K562 (cell line): ENCODE measurements around the gene SHLD1. TPM values are rescaled to one million over a fixed set of nuclear protein-coding genes. Genes with fewer than 3 reads are reported as not detected.

Experiments
- ATF3 ChIP-seq, 2 experiments: fragments of 450-650 bp in 1 of 2; sonication (generic) in 1 of 2; formaldehyde crosslinking in 1 of 2; IDR thresholded peaks in 1 of 2; conservative IDR thresholded peaks in 1 of 2; 2 replicates each; pipeline versions ENCODE4 v1.6.1 to v1.8.1; 2016 to 2023; ENCODE audit warnings: mild to moderate bottlenecking in 2 of 2, moderate library complexity in 2 of 2, inconsistent platforms in 1 of 2, missing genetic modification reagents in 1 of 2
- CTCFL ChIP-seq: IDR thresholded peaks from 2 replicates; pipeline ENCODE4 v1.6.1; 2011; ENCODE audit warnings: borderline replicate concordance, low read depth, mild to moderate bottlenecking, moderate library complexity, low read length; ENCODE audit not compliant: insufficient read depth, poor library complexity, severe bottlenecking
- KAT2B ChIP-seq: IDR thresholded peaks from one replicate; pipeline ENCODE4 v1.6.1; 2012; ENCODE audit warnings: low read depth, mild to moderate bottlenecking, control low read depth, inconsistent platforms, low read length, moderate library complexity
- SMARCA4 ChIP-seq: fragments of 450-650 bp; IDR thresholded peaks from 2 replicates; pipeline ENCODE4 v1.6.1; 2016
- SP2 ChIP-seq: IDR thresholded peaks from 2 replicates; pipeline ENCODE4 v1.6.1; 2011; ENCODE audit warnings: mild to moderate bottlenecking, low read depth, low read length, moderate library complexity; ENCODE audit not compliant: poor library complexity, severe bottlenecking; ENCODE audit errors: extremely low read depth
- SRSF1 ChIP-seq: fragments of 200-400 bp; formaldehyde crosslinking; IDR thresholded peaks from 2 replicates; pipeline ENCODE4 v1.6.1; 2017; ENCODE audit warnings: mild to moderate bottlenecking, low read depth, low read length, moderate library complexity
- TEAD4 ChIP-seq, 2 experiments: sonication (generic) in 1 of 2; formaldehyde crosslinking in 1 of 2; IDR thresholded peaks; 2 replicates each; pipeline versions ENCODE4 v1.6.1 to v1.8.0; 2012 to 2022; ENCODE audit warnings: borderline replicate concordance in 1 of 2, inconsistent platforms in 1 of 2, low read length in 1 of 2, mild to moderate bottlenecking in 1 of 2, missing genetic modification reagents in 1 of 2
- ZBTB9 ChIP-seq: fragments of 450-650 bp; formaldehyde crosslinking; IDR thresholded peaks from 2 replicates; pipeline ENCODE4 v1.4.0; 2020; ENCODE audit warnings: mild to moderate bottlenecking, moderate library complexity
- ZKSCAN8 ChIP-seq: fragments of 200-800 bp; sonication (Bioruptor generic); IDR thresholded peaks from 2 replicates; pipeline ENCODE4 v1.6.1; 2016; ENCODE audit warnings: missing genetic modification characterization, missing compliant biosample characterization
- ZNF121 ChIP-seq: sonication (generic); formaldehyde crosslinking; conservative IDR thresholded peaks from 2 replicates; pipeline ENCODE4 v1.8.0; 2022; ENCODE audit warnings: missing genetic modification reagents
- ZNF449 ChIP-seq: fragments of 250-450 bp; sonication (Bioruptor Pico); IDR thresholded peaks from 2 replicates; pipeline ENCODE4 v1.8.0; 2022; ENCODE audit warnings: moderate library complexity, mild to moderate bottlenecking, inconsistent platforms
- ZNF518B ChIP-seq: fragments of 250-450 bp; sonication (Bioruptor Pico); IDR thresholded peaks from 2 replicates; pipeline ENCODE4 v1.5.0; 2021; ENCODE audit warnings: mild to moderate bottlenecking, moderate library complexity
- ZNF561 ChIP-seq: fragments of 450-650 bp; formaldehyde crosslinking; conservative IDR thresholded peaks from 2 replicates; pipeline ENCODE4 v1.4.0; 2020; ENCODE audit warnings: mild to moderate bottlenecking, moderate library complexity
- polyA plus RNA-seq, 8 experiments: library from polyadenylated mRNA; depleted of rRNA in 4 of 8; stranded (reverse) in 5 of 8; unstranded in 3 of 8; fragments of >200 nt; fragmentation: Nextera tagmentation in 2 of 8; fragmentation: Illumina TruSeq in 1 of 8; extraction: Ambion mirVana in 2 of 8; extraction: Trizol in 1 of 8; gene quantifications; 2 replicates each; pipeline versions ENCODE4 v1.2.1 to v1.2.3, GENCODE V29; 2011 to 2014; ENCODE audit warnings: inconsistent platforms in 1 of 8, missing spikeins in 1 of 8
- total RNA-seq, 7 experiments: library from RNA; depleted of rRNA in 6 of 7; stranded (reverse); fragments of >200 nt in 6 of 7; fragmentation: Illumina TruSeq in 2 of 7; extraction: Trizol in 2 of 7; gene quantifications; 2 replicates each; pipeline versions ENCODE4 v1.2.1 to v1.2.3, GENCODE V29; 2011 to 2021; ENCODE audit warnings: low replicate concordance in 1 of 7

The SHLD1 gene
- total and polyA plus RNA-seq, 9 of the 15 experiments (the other 6 are each of a cell fraction or from before 2014, with no cell fraction given), result 3.7 to 21.6 (median 8.2) TPM

- no peak for TF ChIP-seq ZBTB9 (CRISPR knock-in tag)
- no peak for TF ChIP-seq KAT2B
- TF ChIP-seq ATF3 (IDR thresholded peaks at IDR 0.05), result peak; percentile 97
- 0 out of 2 replicates have a peak, but pooled peaks have one; percentile 6 for TF ChIP-seq ATF3 (CRISPR knock-in tag; conservative IDR thresholded peaks at IDR 0.05)
- TF ChIP-seq ZNF561, result no peak
- no peak for TF ChIP-seq SRSF1
- TF ChIP-seq ZNF121, result no peak
- TF ChIP-seq SP2, result no peak
- no peak for TF ChIP-seq ZNF518B (CRISPR knock-in tag)
- no peak for TF ChIP-seq ZNF449 (CRISPR knock-in tag)
- peak; percentile 87 for TF ChIP-seq TEAD4 (IDR thresholded peaks at IDR 0.05; ENCODE audit: low read length)
- no peak for TF ChIP-seq TEAD4 (CRISPR knock-in tag; IDR thresholded peaks at IDR 0.05; ENCODE audit: borderline replicate concordance)
- no peak for TF ChIP-seq CTCFL
- 0 out of 2 replicates have a peak, but pooled peaks have one; percentile 41 for TF ChIP-seq ZKSCAN8 (CRISPR knock-in tag)
- peak; percentile 98 for TF ChIP-seq SMARCA4
These were observed 30.3 kb upstream of the SHLD1 start (continued) for GRCh38 chr20:5719861-5720403.
